KMS-11 (cell line): ENCODE measurements around the gene NOTCH3.

Source experiments
- H2AFZ ChIP-seq: fragments of 200-600 bp; sonication (generic); 2 replicates; pipeline ENCODE4 v1.6.1; 2016; ENCODE audit warnings: antibody characterized with exemption, mixed run types, low read depth
- H3K27ac ChIP-seq: fragments of 200-600 bp; sonication (generic); 2 replicates; pipeline ENCODE4 v1.6.1; 2016; ENCODE audit warnings: mild to moderate bottlenecking, mixed run types
- H3K27me3 ChIP-seq: fragments of 200-600 bp; sonication (generic); 2 replicates; pipeline ENCODE4 v1.6.1; 2017; ENCODE audit warnings: mild to moderate bottlenecking, low read depth, mixed run types, moderate library complexity; ENCODE audit not compliant: insufficient read depth
- H3K36me3 ChIP-seq: fragments of 200-600 bp; sonication (generic); 2 replicates; pipeline ENCODE4 v1.6.1; 2017; ENCODE audit warnings: mild to moderate bottlenecking, mixed run types; ENCODE audit not compliant: insufficient read depth
- H3K4me1 ChIP-seq: fragments of 200-600 bp; sonication (generic); 2 replicates; pipeline ENCODE4 v1.6.1; 2016; ENCODE audit warnings: mild to moderate bottlenecking, low read depth, mixed run types; ENCODE audit not compliant: poor library complexity, severe bottlenecking
- H3K4me2 ChIP-seq: fragments of 200-600 bp; sonication (generic); 2 replicates; pipeline ENCODE4 v1.7.0; 2016; ENCODE audit warnings: mild to moderate bottlenecking, mixed run types
- H3K4me3 ChIP-seq: fragments of 200-600 bp; sonication (generic); IDR thresholded peaks from 2 replicates; pipeline ENCODE4 v1.6.1; 2017; ENCODE audit warnings: low read depth, low read length, mixed read lengths; ENCODE audit not compliant: insufficient read depth
- H3K79me2 ChIP-seq: fragments of 200-600 bp; sonication (generic); 2 replicates; pipeline ENCODE4 v1.6.1; 2016; ENCODE audit warnings: low read depth, mixed run types; ENCODE audit not compliant: insufficient read depth
- H3K9ac ChIP-seq: fragments of 200-600 bp; sonication (generic); 2 replicates; pipeline ENCODE4 v1.6.1; 2016; ENCODE audit warnings: mild to moderate bottlenecking, mixed run types
- H4K20me1 ChIP-seq: fragments of 200-600 bp; sonication (generic); 2 replicates; pipeline ENCODE4 v1.6.1; 2016; ENCODE audit warnings: mild to moderate bottlenecking, mixed run types; ENCODE audit not compliant: insufficient read depth
- TF ChIP-seq, protein P1 (sequence below): fragments of 200-600 bp; sonication (generic); conservative IDR thresholded peaks from 2 replicates; pipeline ENCODE4 v1.6.1; 2017; ENCODE audit warnings: low read depth, mild to moderate bottlenecking, antibody characterized with exemption, low read length, moderate library complexity, mixed read lengths

The NOTCH3 gene

DNA sequence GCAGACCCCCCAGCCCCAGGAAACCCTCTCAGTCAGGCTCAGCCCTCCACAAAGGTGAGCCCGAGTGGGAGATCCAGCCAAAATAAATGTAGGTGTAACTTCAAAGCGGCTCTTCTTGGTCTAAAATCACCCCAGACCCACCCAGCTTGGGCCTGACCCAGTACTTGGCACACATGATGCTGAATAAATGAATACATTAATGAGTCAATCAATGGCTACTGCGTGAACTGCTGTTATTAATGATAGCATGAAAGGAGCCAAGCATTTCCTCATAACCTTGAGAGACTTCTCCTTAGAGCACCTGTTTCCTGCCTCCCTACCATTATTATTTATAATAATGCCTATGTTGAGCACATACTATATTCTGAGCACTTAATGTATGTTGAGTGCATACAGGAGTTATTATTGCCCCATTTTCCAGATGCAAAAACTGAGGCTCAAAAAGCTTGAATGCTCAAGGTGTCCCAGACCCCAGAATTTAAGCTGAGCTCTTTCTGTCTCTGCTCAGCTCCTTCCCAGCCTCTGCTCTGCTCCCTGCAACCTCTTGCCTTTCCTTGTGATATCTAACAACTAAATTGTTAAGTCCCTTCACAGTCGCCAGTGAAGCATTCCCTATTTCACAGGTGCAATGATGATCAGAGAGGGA lies 4.3 kb downstream of the NOTCH3 start:
- no peaks in the 10 kb centered on the region for H3K79me2 ChIP-seq
- H3K4me2 ChIP-seq = no peak overlapping the region
- H4K20me1 ChIP-seq = no peaks in the 10 kb centered on the region
- no peak overlapping the region for H3K9ac ChIP-seq
- no peak overlapping the region for H3K27ac ChIP-seq
- no peaks in the 10 kb centered on the region for H3K4me1 ChIP-seq
- TF ChIP-seq, protein P1, sequence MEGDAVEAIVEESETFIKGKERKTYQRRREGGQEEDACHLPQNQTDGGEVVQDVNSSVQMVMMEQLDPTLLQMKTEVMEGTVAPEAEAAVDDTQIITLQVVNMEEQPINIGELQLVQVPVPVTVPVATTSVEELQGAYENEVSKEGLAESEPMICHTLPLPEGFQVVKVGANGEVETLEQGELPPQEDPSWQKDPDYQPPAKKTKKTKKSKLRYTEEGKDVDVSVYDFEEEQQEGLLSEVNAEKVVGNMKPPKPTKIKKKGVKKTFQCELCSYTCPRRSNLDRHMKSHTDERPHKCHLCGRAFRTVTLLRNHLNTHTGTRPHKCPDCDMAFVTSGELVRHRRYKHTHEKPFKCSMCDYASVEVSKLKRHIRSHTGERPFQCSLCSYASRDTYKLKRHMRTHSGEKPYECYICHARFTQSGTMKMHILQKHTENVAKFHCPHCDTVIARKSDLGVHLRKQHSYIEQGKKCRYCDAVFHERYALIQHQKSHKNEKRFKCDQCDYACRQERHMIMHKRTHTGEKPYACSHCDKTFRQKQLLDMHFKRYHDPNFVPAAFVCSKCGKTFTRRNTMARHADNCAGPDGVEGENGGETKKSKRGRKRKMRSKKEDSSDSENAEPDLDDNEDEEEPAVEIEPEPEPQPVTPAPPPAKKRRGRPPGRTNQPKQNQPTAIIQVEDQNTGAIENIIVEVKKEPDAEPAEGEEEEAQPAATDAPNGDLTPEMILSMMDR = no peak
- H3K27me3 ChIP-seq = peaks cover 8% of the 10 kb centered on the region; the same call in 1 of the 2 replicates
- no peaks in the 10 kb centered on the region for H3K36me3 ChIP-seq
- no peak overlapping the region for H3K4me3 ChIP-seq
- no peak overlapping the region for H2AFZ ChIP-seq

DNA sequence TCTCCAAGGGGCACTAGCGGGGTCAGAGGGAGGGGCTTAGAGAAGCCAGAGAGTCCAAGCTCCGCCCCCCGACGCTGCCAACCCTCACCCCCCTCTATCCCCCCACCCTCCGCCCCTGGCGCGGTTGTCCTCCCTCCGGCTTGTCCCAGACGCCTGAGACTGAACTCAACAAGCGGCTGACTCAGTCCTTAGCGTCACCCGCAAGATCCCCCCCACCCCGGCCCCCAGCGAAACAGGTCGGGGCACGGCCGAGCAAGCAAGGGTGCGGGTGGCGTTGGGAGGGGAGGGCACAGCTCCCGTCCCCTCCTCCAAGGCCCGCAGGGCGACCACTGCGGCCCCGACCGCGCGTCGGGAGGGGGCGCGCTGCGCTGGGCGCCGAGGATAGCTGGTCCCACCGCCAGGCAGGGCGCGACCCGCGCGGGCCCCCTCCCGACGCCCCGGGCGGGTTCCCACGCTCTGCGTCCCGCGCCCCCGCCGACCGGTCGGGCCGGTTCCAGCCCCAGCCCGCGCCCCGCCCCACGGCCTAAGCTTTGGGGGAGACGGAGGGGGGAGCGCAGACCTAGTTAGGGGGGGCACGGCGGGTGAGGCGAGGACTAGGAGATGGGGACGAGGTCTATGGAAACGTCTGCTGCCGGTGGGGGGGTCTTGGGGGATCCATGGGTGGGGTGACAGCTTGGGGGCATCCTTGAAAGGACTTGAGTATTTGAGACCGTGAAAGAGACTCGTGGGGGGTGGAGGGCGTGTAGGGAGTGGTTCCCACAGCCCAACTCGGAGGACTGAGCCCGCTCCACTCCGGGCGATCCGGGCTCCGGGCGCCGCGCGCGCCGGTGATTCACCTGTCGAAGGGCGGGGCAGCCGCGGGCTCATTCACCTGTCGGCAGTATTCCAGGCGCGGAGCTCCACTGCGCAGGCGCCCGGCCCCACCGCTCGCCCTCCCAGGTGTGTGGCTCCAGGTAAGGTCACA lies 5.1 kb downstream of the NOTCH3 start:
- Histone ChIP-seq H4K20me1 (no peaks in the 10 kb centered on the region), H2AFZ (no peak overlapping the region), H3K4me1 (no peaks in the 10 kb centered on the region), H3K27ac (no peak overlapping the region), H3K27me3 (peaks cover 13% of the 10 kb centered on the region; the same call in 1 of the 2 replicates), H3K36me3 (no peaks in the 10 kb centered on the region), H3K9ac (no peak overlapping the region), H3K4me2 (no peak overlapping the region), H3K4me3 (no peak overlapping the region), H3K79me2 (no peaks in the 10 kb centered on the region)
- TF ChIP-seq, protein P1 = no peak

DNA sequence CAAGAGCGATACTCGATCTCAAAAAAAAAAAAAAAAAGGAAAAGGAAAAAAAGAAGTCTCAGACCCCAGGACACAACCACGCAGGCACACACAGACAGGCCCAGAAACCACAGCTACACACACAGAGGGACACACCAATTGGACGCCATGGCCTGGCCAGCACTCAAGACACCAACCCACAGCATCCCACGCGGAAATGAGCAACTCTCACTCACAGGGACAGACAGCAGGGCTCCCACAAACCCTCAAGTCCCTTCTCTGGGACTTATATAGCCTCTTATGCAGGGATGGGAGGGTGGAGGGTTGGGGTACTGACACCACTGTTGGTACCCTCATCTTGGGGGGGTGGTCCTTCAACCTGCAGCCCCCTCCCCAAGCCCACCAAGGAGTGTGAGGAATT lies 5.9 kb downstream of the NOTCH3 start:
- Histone ChIP-seq H3K27ac (no peak overlapping the region), H3K4me3 (no peak overlapping the region), H3K27me3 (peaks cover 20% of the 10 kb centered on the region; the same call in 1 of the 2 replicates), H3K4me2 (no peak overlapping the region), H3K36me3 (no peaks in the 10 kb centered on the region), H3K9ac (no peak overlapping the region), H3K4me1 (no peaks in the 10 kb centered on the region), H4K20me1 (no peaks in the 10 kb centered on the region), H3K79me2 (no peaks in the 10 kb centered on the region), H2AFZ (no peak overlapping the region)
- TF ChIP-seq, protein P1 = no peak

DNA sequence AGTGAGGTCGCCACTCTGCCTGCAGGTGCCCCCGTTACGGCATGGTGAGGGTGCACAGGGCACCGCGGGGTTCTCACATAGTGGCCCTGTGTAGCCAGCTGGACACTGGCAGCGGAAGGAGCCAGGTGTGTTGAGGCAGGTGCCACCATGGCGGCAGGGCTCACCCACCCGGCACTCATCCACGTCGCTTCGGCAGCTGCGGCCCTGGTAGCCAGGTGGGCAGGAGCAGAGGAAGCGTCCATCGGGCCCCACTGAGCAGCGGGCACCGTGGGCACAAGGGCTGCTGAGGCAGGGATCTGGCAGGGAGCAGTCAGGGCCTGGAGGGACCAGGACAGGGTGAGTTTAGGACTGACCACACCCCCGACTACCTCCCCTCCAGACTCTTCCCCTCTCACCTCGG lies 8.8 kb downstream of the NOTCH3 start:
- Histone ChIP-seq H2AFZ (no peak overlapping the region), H3K27ac (no peak overlapping the region), H3K36me3 (no peaks in the 10 kb centered on the region), H4K20me1 (no peaks in the 10 kb centered on the region), H3K4me3 (no peak overlapping the region), H3K79me2 (no peaks in the 10 kb centered on the region), H3K4me2 (no peak overlapping the region), H3K4me1 (no peaks in the 10 kb centered on the region), H3K9ac (no peak overlapping the region), H3K27me3 (peaks cover 24% of the 10 kb centered on the region)
- TF ChIP-seq, protein P1 = no peak
